ENCODE results near the gene STX2. TPM values are rescaled to one million over a fixed set of nuclear protein-coding genes. Genes with fewer than 3 reads are reported as not detected.

Gene STX2
- polyA plus RNA-seq, 1 donor from 2014 or later: 67.0 TPM

GRCh38 chr12:130881046-130881445 lies 42.0 kb upstream of the STX2 start:
- Histone ChIP-seq H3K79me2 (replicated peaks; ENCODE audit: insufficient read depth, low read length) (no peaks in the 10 kb centered on the region), H3K4me2 (ENCODE audit: low read length) (no peak overlapping the region), H2AFZ (ENCODE audit: low read depth, low read length) (no peak overlapping the region), H3K27ac (ENCODE audit: low read length) (no peak overlapping the region), H3K9me3 (ENCODE audit: low read length) (no peaks in the 10 kb centered on the region), H3F3A (ENCODE audit: insufficient read depth, low read length, poor library complexity, severe bottlenecking) (no peaks in the 10 kb centered on the region), H3K9me2 (ENCODE audit: insufficient read depth, low read length) (no peaks in the 10 kb centered on the region), H3K27me3 (ENCODE audit: insufficient read depth, low read depth, low read length) (no peaks in the 10 kb centered on the region), H3K4me3 (ENCODE audit: low read length) (peak overlapping the region; percentile 54), H3K36me3 (ENCODE audit: insufficient read depth, low read length) (peaks cover 3% of the 10 kb centered on the region), H4K20me1 (ENCODE audit: insufficient read depth) (no peaks in the 10 kb centered on the region), H3K9ac (ENCODE audit: low read length) (no peak overlapping the region)
- TF ChIP-seq REST (IDR thresholded peaks at IDR 0.05; ENCODE audit: borderline replicate concordance) (no peak), CTCF (IDR thresholded peaks at IDR 0.05; ENCODE audit: poor library complexity, severe bottlenecking) (no peak), EZH2 (IDR thresholded peaks at IDR 0.05; ENCODE audit: borderline replicate concordance, insufficient read depth, low read length, poor library complexity, severe bottlenecking) (no peak), RAD21 (conservative IDR thresholded peaks at IDR 0.05) (no peak), EP300 (conservative IDR thresholded peaks at IDR 0.05; ENCODE audit: poor library complexity, severe bottlenecking) (no peak)

- Histone ChIP-seq H3K9me3 (ENCODE audit: low read length) (no peaks in the 10 kb centered on the region), H3F3A (ENCODE audit: insufficient read depth, low read length, poor library complexity, severe bottlenecking) (no peaks in the 10 kb centered on the region), H3K27me3 (ENCODE audit: insufficient read depth, low read depth, low read length) (no peaks in the 10 kb centered on the region), H3K79me2 (replicated peaks; ENCODE audit: insufficient read depth, low read length) (no peaks in the 10 kb centered on the region), H3K36me3 (ENCODE audit: insufficient read depth, low read length) (peaks cover 3% of the 10 kb centered on the region), H3K9me2 (ENCODE audit: insufficient read depth, low read length) (no peaks in the 10 kb centered on the region), H2AFZ (ENCODE audit: low read depth, low read length) (no peak overlapping the region), H3K4me2 (ENCODE audit: low read length) (peak overlapping the region; percentile 25), H3K27ac (ENCODE audit: low read length) (peak overlapping the region; percentile 51), H3K4me3 (ENCODE audit: low read length) (peak overlapping the region; percentile 54), H4K20me1 (ENCODE audit: insufficient read depth) (no peaks in the 10 kb centered on the region), H3K9ac (ENCODE audit: low read length) (peak overlapping the region; percentile 31)
- TF ChIP-seq CTCF (IDR thresholded peaks at IDR 0.05; ENCODE audit: poor library complexity, severe bottlenecking) (no peak), RAD21 (conservative IDR thresholded peaks at IDR 0.05) (peak; percentile 38), SMC3 (conservative IDR thresholded peaks at IDR 0.05; ENCODE audit: poor library complexity) (peak; percentile 31), TAF1 (IDR thresholded peaks at IDR 0.05; ENCODE audit: low read depth) (no peak), POLR2AphosphoS5 (IDR thresholded peaks at IDR 0.05) (peak; percentile 78), REST (IDR thresholded peaks at IDR 0.05; ENCODE audit: borderline replicate concordance) (no peak), EP300 (conservative IDR thresholded peaks at IDR 0.05; ENCODE audit: poor library complexity, severe bottlenecking) (peak; percentile 87), MXI1 (conservative IDR thresholded peaks at IDR 0.05; ENCODE audit: poor library complexity, severe bottlenecking) (peak; percentile 52)
Observed at GRCh38 chr12:130880411-130880885, 41.4 kb upstream of the STX2 start.
